ENCODE data around the gene MACROD2. TPM values are rescaled to one million over a fixed set of nuclear protein-coding genes. Genes with fewer than 3 reads are reported as not detected.

The MACROD2 gene
- total RNA-seq, 1 donor from 2014 or later = not detected

DNA sequence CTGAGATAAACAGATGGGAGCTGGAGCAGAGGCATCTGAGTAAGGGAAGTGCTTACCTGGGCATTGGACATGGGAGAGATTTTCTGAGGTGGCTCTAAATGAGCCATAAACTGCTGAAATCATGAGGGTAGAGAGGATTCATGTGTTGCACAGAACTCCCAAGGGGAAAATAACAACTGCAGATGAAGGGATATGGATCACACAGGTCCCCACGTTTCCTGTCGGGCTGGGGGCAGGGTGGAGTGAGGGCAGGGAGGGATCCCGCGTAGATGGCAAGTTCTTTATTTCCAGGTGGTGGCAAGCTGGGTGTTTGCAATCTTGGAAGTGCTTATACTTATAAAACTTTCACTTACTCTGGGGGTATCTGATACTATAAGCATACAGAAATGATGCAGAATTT, 764.7 kb downstream of the MACROD2 start:
- H3K4me3 Mint-ChIP-seq (ENCODE audit: low read depth) = no peak overlapping the region
- intact Hi-C loops (cut with micrococcal nuclease) = no loop called here
- no peak for DNase-seq (ENCODE audit: low spot score)
- no peaks in the 10 kb centered on the region for H3K4me1 Mint-ChIP-seq (ENCODE audit: low read depth)
- no peak overlapping the region for H3K27ac Mint-ChIP-seq
- no peaks in the 10 kb centered on the region for H3K36me3 Mint-ChIP-seq (ENCODE audit: low read depth)
- peaks cover 43% of the 10 kb centered on the region for H3K9me3 Mint-ChIP-seq
- H3K27me3 Mint-ChIP-seq (ENCODE audit: low read depth) = no peaks in the 10 kb centered on the region

DNA sequence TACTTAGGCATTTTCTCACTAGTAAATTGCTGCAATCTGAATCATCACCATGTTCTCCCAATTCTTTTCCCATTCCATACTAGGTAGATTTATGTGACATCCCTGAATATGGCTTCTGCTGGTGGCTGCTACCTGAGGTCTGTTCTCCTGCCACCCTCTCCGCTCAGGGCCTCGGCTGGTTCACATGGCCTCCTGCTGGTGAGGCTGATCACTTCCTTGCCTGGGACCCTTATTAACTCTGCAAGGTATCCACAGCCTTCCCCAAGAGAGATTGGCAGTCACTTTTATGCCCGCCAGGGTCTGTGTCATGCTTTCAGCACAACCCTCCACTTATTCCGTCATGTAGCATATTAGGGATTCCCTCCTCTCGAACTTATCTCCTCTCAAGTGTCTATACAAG, 766.6 kb downstream of the MACROD2 start:
- no peaks in the 10 kb centered on the region for H3K36me3 Mint-ChIP-seq (ENCODE audit: low read depth)
- H3K4me3 Mint-ChIP-seq (ENCODE audit: low read depth) = no peak overlapping the region
- peaks cover 46% of the 10 kb centered on the region for H3K9me3 Mint-ChIP-seq
- intact Hi-C loops (cut with micrococcal nuclease) = no loop called here
- DNase-seq (ENCODE audit: low spot score) = no peak
- H3K27me3 Mint-ChIP-seq (ENCODE audit: low read depth) = no peaks in the 10 kb centered on the region
- H3K4me1 Mint-ChIP-seq (ENCODE audit: low read depth) = no peaks in the 10 kb centered on the region
- H3K27ac Mint-ChIP-seq = no peak overlapping the region

GRCh38 chr20:14764511-14765369, 769.4 kb downstream of the MACROD2 start:
- no peaks in the 10 kb centered on the region for H3K4me1 Mint-ChIP-seq (ENCODE audit: low read depth)
- no peaks in the 10 kb centered on the region for H3K36me3 Mint-ChIP-seq (ENCODE audit: low read depth)
- H3K27me3 Mint-ChIP-seq (ENCODE audit: low read depth) = no peaks in the 10 kb centered on the region
- peaks cover 49% of the 10 kb centered on the region for H3K9me3 Mint-ChIP-seq
- intact Hi-C loops (cut with micrococcal nuclease) = no loop called here
- DNase-seq (ENCODE audit: low spot score) = no peak
- H3K4me3 Mint-ChIP-seq (ENCODE audit: low read depth) = no peak overlapping the region
- H3K27ac Mint-ChIP-seq = no peak overlapping the region

DNA sequence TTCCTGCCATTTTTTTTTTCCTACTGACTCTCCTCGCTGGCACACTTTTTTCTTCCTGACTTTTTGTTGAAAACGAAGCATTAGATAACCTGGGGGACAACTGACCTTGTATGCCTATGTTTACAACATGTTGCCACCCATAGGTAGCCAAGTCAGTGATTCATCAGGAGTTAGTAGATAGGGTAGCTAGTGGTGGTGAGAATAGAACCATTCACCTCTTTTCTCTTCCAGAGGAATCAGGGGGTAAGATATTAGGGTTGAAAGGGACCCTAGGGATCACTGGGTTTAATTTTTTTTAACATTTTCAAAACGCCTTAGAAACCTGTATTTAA, 770.0 kb downstream of the MACROD2 start:
- no peaks in the 10 kb centered on the region for H3K36me3 Mint-ChIP-seq (ENCODE audit: low read depth)
- intact Hi-C loops (cut with micrococcal nuclease) = no loop called here
- DNase-seq (ENCODE audit: low spot score) = no peak
- H3K27me3 Mint-ChIP-seq (ENCODE audit: low read depth) = no peaks in the 10 kb centered on the region
- H3K4me1 Mint-ChIP-seq (ENCODE audit: low read depth) = no peaks in the 10 kb centered on the region
- H3K27ac Mint-ChIP-seq = no peak overlapping the region
- peaks cover 49% of the 10 kb centered on the region for H3K9me3 Mint-ChIP-seq
- H3K4me3 Mint-ChIP-seq (ENCODE audit: low read depth) = no peak overlapping the region

- Mint-ChIP-seq H3K27me3 (ENCODE audit: low read depth) (no peaks in the 10 kb centered on the region), H3K9me3 (peaks cover 34% of the 10 kb centered on the region), H3K4me3 (ENCODE audit: low read depth) (no peak overlapping the region), H3K36me3 (ENCODE audit: low read depth) (no peaks in the 10 kb centered on the region), H3K27ac (no peak overlapping the region), H3K4me1 (ENCODE audit: low read depth) (no peaks in the 10 kb centered on the region)
- DNase-seq (ENCODE audit: low spot score) = no peak
- intact Hi-C loops (cut with micrococcal nuclease) = no loop called here
Measured at GRCh38 chr20:14773486-14773885, 778.2 kb downstream of the MACROD2 start.

- no peak overlapping the region for H3K4me3 Mint-ChIP-seq (ENCODE audit: low read depth)
- no peak for DNase-seq (ENCODE audit: low spot score)
- peaks cover 33% of the 10 kb centered on the region for H3K9me3 Mint-ChIP-seq
- no peaks in the 10 kb centered on the region for H3K27me3 Mint-ChIP-seq (ENCODE audit: low read depth)
- no peaks in the 10 kb centered on the region for H3K36me3 Mint-ChIP-seq (ENCODE audit: low read depth)
- H3K4me1 Mint-ChIP-seq (ENCODE audit: low read depth) = no peaks in the 10 kb centered on the region
- intact Hi-C loops (cut with micrococcal nuclease) = no loop called here
- H3K27ac Mint-ChIP-seq = no peak overlapping the region
Measured at GRCh38 chr20:14775778-14776177, 780.5 kb downstream of the MACROD2 start.

DNA sequence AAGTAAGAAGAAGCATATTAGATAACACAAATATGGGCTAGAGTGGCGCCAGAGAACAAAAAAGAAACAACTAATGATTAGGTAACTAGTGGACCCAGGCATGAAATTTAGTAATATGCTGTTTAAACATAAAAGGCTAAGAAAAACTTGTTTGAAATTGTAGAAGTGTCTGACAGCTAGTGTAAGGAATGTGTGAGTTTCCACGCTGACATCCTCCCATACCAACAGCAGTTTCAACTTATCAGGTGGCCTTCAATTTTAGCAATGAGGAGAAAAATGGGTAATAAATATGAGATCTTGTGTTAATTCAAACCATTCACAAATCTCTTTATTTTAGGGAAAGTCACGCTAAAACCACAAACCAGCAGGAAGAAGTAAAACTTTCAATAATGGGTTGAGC, 782.3 kb downstream of the MACROD2 start:
- Mint-ChIP-seq H3K9me3 (peaks cover 30% of the 10 kb centered on the region), H3K27ac (no peak overlapping the region), H3K36me3 (ENCODE audit: low read depth) (no peaks in the 10 kb centered on the region), H3K4me1 (ENCODE audit: low read depth) (no peaks in the 10 kb centered on the region), H3K27me3 (ENCODE audit: low read depth) (no peaks in the 10 kb centered on the region), H3K4me3 (ENCODE audit: low read depth) (no peak overlapping the region)
- DNase-seq (ENCODE audit: low spot score) = no peak
- intact Hi-C loops (cut with micrococcal nuclease) = no loop called here

GRCh38 chr20:14778096-14778495, 782.8 kb downstream of the MACROD2 start:
- intact Hi-C loops (cut with micrococcal nuclease) = no loop called here
- no peaks in the 10 kb centered on the region for H3K27me3 Mint-ChIP-seq (ENCODE audit: low read depth)
- DNase-seq (ENCODE audit: low spot score) = no peak
- H3K36me3 Mint-ChIP-seq (ENCODE audit: low read depth) = no peaks in the 10 kb centered on the region
- H3K27ac Mint-ChIP-seq = no peak overlapping the region
- H3K9me3 Mint-ChIP-seq = peaks cover 30% of the 10 kb centered on the region
- H3K4me1 Mint-ChIP-seq (ENCODE audit: low read depth) = no peaks in the 10 kb centered on the region
- H3K4me3 Mint-ChIP-seq (ENCODE audit: low read depth) = no peak overlapping the region

DNA sequence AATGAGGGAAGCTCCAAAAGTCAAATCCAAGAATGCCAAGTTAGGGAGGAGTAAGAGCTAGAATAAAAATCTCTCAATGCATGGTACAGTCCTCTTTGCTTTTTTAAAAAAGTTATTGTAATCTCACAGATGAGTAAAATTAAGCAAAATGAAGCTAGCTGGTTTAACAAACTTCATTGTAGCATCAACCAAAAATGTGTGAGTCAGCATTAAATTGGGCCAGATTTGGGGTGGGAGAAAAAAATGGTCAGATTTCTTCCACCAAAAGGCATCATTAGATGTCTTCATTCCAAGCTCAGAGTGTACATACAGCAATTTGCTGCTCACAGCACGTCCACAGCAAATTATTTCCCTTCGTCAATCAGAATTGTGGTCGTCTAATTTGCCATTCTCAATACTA, 783.6 kb downstream of the MACROD2 start:
- no peak overlapping the region for H3K27ac Mint-ChIP-seq
- H3K4me3 Mint-ChIP-seq (ENCODE audit: low read depth) = no peak overlapping the region
- no peak for DNase-seq (ENCODE audit: low spot score)
- H3K9me3 Mint-ChIP-seq = peaks cover 30% of the 10 kb centered on the region
- intact Hi-C loops (cut with micrococcal nuclease) = no loop called here
- no peaks in the 10 kb centered on the region for H3K4me1 Mint-ChIP-seq (ENCODE audit: low read depth)
- no peaks in the 10 kb centered on the region for H3K36me3 Mint-ChIP-seq (ENCODE audit: low read depth)
- H3K27me3 Mint-ChIP-seq (ENCODE audit: low read depth) = no peaks in the 10 kb centered on the region

GRCh38 chr20:14780508-14780907, 785.2 kb downstream of the MACROD2 start:
- H3K9me3 Mint-ChIP-seq = peaks cover 31% of the 10 kb centered on the region

DNA sequence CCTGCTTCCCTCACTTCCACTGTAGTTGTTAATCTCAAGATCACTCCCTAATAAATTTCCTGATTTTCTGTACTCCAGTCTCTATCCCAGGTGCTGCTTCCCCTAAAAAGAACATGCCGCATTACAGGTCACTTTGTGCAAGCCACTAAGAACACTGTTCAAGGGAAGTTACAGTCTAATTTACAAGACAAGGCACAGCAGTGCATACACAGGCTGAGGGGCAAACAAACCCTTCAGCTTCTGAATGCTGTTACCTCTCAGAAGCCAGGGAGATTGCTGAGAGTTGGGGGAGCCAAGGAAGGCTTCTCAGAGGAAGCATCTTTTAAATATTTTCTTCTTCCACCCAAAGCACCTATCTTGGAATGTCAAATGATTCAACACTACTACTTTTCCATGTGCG, 787.4 kb downstream of the MACROD2 start:
- DNase-seq (ENCODE audit: low spot score) = no peak
- no peaks in the 10 kb centered on the region for H3K4me1 Mint-ChIP-seq (ENCODE audit: low read depth)
- no peak overlapping the region for H3K27ac Mint-ChIP-seq
- no peaks in the 10 kb centered on the region for H3K27me3 Mint-ChIP-seq (ENCODE audit: low read depth)
- no peaks in the 10 kb centered on the region for H3K36me3 Mint-ChIP-seq (ENCODE audit: low read depth)
- H3K9me3 Mint-ChIP-seq = peaks cover 37% of the 10 kb centered on the region
- H3K4me3 Mint-ChIP-seq (ENCODE audit: low read depth) = no peak overlapping the region
- intact Hi-C loops (cut with micrococcal nuclease) = no loop called here

More at GRCh38 chr20:14780508-14780907, 785.2 kb downstream of the MACROD2 start:
- Mint-ChIP-seq H3K36me3 (ENCODE audit: low read depth) (no peaks in the 10 kb centered on the region), H3K4me1 (ENCODE audit: low read depth) (no peaks in the 10 kb centered on the region), H3K4me3 (ENCODE audit: low read depth) (no peak overlapping the region), H3K27me3 (ENCODE audit: low read depth) (no peaks in the 10 kb centered on the region), H3K27ac (no peak overlapping the region)
- no peak for DNase-seq (ENCODE audit: low spot score)
- intact Hi-C loops (cut with micrococcal nuclease) = no loop called here

DNA sequence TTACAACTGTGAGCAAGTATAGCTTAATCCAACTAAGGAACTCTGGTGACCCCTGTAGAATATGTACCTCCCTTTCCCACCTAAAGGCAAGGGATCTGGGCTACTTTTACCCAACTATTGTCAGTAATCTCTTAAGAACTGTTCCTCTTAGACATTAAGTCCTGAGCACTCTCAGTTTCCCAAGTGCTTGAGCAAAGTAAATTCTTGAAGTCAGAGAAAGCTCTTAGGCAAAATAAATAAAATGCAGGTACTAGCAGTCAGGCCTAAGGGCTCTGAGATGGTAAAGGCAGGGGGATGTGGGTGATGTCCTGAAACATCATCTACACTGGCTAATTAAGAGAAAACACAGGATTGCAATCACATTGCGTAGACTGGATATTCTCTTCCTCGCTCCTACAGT, 788.5 kb downstream of the MACROD2 start:
- intact Hi-C loops (cut with micrococcal nuclease) = no loop called here
- Mint-ChIP-seq H3K27ac (no peak overlapping the region), H3K36me3 (ENCODE audit: low read depth) (no peaks in the 10 kb centered on the region), H3K9me3 (peaks cover 33% of the 10 kb centered on the region), H3K4me1 (ENCODE audit: low read depth) (no peaks in the 10 kb centered on the region), H3K27me3 (ENCODE audit: low read depth) (no peaks in the 10 kb centered on the region), H3K4me3 (ENCODE audit: low read depth) (no peak overlapping the region)
- no peak for DNase-seq (ENCODE audit: low spot score)

GRCh38 chr20:14785065-14785743, 789.9 kb downstream of the MACROD2 start:
- no peak for DNase-seq (ENCODE audit: low spot score)
- Mint-ChIP-seq H3K36me3 (ENCODE audit: low read depth) (no peaks in the 10 kb centered on the region), H3K27ac (no peak overlapping the region), H3K9me3 (peaks cover 33% of the 10 kb centered on the region), H3K27me3 (ENCODE audit: low read depth) (no peaks in the 10 kb centered on the region), H3K4me1 (ENCODE audit: low read depth) (no peaks in the 10 kb centered on the region), H3K4me3 (ENCODE audit: low read depth) (no peak overlapping the region)
- intact Hi-C loops (cut with micrococcal nuclease) = no loop called here

Measured in activated T-helper 2 cell treated with anti-CD3 and anti-CD28 coated beads, Interferon-gamma antibody, Interleukin-2, Interleukin-4, amounts not matched to agents 10 μg/mL and 5 μg/mL and 100 μg/mL, durations not matched to agents 14 hours and 24 hours and 36 hours (primary cell).